RCC 7860 (cell line): ENCODE results near the gene TACC2.
"Not testable (repeated sequence)": the region's sequence is repeated elsewhere in the genome, so short reads cannot be mapped to it uniquely, and the experiment has no call there.

ENCODE experiments used
- DNase-seq: peaks from one replicate; pipeline ENCODE4 v3.0.0-alpha.2; 2015; ENCODE audit warnings: low spot score
- FAIRE-seq: peaks from 2 replicates; lab custom pipeline; 2012; peaks lifted over from hg19 to GRCh38; lab: Jason Lieb, UNC

Gene TACC2

GRCh38 chr10:122057841-122058413, 69.0 kb downstream of the TACC2 start:
- FAIRE-seq (no peak), DNase-seq (no peak)

DNA sequence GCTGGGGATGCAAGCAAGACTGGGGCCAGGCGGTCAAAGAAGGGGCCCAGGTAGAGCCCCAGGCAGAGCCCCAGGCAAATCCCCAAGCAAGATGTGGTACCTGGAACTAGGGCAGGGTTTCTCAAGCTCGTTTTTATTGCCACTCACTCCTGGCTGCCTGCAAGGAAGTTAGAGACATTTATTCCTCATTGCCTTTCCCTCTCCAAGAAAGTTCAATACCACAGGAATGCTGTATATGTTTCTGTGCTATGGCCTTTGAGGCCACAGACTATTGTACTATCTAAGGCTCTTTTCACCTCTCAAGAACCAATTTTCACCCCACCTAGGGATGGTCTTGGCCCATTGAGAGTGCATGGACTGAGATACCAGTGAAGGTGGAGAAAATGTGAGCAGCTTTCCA, 71.3 kb downstream of the TACC2 start:
- DNase-seq (no peak), FAIRE-seq (no peak)

DNA sequence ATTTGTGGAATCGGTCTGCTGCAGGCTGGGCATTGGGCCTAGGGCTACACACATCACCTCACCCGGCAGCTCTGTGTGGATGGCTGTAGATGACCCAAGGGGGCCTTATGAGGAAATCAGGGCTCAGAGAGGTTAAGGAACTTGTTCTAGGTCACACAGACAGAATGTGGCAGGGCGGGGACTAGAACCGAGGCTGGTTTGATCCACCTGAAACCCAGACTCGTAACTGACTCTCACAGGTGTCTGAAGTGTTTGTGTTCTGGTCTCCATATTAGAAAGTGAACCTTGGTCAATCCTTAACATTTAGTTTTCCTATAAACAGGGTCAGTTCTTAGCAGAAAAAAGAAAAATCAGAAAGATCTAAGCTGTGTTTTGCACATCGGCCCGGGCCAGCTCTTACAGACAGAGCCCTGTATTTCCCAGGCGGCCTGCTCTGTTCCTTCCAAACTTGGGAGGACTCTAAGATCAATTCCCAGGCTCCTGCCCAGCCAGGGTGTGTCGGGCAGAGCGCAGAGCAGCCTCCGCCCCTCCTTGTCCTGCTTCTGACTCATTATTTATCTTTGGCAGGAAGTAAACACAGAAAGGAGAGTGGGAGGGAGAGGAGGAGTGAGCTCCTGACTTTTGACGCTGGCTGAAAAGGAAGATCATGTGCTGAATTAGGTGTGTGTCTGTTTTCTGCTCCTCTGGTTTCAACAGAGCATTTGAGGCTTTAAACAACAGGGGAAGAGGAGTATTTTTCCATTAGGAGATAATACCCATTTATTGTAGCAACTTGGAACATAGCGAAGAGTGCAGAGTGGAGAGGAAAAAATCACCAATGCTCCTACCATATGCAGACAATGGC, 74.1 kb downstream of the TACC2 start:
- FAIRE-seq (peak; percentile 64), DNase-seq (peak; percentile 60)

GRCh38 chr10:122066337-122066939, 77.5 kb downstream of the TACC2 start:
- FAIRE-seq, DNase-seq: not testable (repeated sequence)

DNA sequence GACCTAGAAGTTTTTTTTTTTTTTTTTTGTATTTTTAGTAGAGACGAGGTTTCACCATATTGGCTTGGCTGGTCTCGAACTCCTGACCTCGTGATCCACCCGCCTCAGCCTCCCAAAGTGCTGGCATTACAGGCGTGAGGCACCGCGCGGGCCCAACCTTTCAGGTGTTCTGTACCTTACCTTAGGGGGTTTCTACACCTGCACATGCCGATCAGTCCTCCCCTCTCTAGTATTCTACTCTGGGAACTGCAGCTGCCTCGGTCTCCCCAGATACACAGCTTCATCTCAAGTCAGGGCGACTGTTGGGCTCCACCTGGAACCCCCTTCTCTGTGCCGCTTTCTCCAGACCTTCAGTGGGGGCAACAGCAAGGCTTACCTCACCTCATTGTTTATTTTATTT, 79.9 kb downstream of the TACC2 start:
- no peak for DNase-seq
- FAIRE-seq, result no peak

GRCh38 chr10:122072491-122072890, 83.5 kb downstream of the TACC2 start:
- FAIRE-seq, result no peak
- no peak for DNase-seq

DNA sequence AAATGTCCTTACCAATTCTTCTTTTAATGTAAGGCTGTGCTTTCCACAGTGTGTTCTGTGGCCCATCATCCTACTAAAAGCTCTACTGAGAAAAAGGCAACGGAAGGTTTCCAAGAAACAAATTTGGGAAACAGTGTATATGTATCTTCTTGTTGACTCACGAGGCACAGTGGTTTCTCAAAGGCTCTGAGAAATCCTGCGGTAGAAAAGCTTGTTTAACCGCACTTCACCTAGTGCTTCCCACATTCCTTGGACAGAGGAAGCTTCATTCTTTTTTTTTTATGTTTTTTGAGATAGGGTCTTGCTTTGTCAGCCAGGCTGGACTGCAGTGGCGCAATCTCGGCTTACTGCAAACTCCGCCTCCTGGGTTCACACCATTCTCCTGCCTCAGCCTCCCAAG, 84.5 kb downstream of the TACC2 start:
- DNase-seq, result no peak
- FAIRE-seq, result no peak

DNA sequence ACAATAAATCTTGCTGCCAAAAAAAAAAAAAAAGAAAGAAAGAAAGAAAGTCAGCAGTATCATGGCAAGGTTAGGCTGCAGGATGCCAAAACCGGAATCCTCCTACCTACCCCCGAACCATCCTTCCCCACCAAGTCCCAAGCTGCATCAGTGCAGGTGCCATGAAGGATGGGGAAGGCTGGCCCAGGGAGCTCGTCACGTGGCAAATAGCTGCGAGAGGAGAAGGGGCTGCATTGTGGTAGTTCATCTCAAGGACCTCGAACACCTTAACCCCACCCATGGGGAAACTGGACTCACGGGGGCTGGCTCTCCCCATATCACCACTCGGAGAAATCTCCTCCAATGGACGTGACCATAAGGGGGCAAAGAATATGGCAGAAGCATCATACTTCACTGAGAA, 86.2 kb downstream of the TACC2 start:
- DNase-seq, result no peak
- no peak for FAIRE-seq

GRCh38 chr10:122075876-122076275, 86.9 kb downstream of the TACC2 start:
- not testable (repeated sequence) for FAIRE-seq, DNase-seq

DNA sequence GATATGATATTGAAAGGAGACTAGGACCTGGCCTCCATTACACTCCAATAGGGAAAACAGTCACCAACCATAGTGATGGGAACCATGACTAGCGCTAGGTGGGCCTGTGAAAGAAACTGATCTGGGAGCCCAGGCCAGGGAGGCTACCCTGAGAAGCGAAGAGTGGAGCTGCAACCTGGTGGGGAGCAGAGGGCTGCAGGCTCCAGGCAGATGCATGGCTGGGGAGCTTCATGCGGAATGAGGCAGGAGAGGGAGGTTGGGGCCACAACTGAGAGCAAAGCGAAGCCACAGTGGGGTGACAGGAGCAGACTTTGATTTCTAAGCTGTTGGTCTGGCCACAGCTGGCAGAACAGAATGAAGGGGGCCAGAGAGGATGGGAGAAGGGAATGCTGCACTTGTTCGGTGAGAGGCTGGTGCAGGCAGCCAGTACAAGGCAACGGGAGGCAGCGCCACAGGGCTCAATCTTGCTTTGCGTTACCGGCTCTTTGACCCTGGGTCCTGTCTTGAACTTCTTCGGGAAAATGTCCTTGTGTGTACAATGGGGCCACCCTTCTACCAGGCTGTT, 88.4 kb downstream of the TACC2 start:
- no peak for FAIRE-seq
- no peak for DNase-seq

DNA sequence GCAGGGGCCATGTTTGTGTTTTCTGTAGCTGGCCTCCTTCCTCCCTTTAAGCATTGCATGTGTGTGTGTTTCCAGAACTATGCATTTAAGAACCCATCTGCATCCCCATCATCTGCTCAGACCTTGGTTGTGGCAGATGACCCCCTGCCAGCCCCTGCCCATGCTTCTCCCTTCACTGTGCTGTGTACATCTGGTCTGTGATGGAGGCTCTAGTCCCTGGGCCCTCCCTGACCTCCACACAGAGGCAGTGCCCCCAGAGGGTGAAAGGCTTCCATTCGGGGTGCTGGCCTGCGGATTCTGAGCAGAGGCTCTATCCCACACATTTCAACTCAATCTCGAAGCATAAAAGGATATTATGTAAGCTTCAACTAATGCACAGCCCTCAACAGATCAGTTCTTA, 89.4 kb downstream of the TACC2 start:
- DNase-seq, result no peak

DNA sequence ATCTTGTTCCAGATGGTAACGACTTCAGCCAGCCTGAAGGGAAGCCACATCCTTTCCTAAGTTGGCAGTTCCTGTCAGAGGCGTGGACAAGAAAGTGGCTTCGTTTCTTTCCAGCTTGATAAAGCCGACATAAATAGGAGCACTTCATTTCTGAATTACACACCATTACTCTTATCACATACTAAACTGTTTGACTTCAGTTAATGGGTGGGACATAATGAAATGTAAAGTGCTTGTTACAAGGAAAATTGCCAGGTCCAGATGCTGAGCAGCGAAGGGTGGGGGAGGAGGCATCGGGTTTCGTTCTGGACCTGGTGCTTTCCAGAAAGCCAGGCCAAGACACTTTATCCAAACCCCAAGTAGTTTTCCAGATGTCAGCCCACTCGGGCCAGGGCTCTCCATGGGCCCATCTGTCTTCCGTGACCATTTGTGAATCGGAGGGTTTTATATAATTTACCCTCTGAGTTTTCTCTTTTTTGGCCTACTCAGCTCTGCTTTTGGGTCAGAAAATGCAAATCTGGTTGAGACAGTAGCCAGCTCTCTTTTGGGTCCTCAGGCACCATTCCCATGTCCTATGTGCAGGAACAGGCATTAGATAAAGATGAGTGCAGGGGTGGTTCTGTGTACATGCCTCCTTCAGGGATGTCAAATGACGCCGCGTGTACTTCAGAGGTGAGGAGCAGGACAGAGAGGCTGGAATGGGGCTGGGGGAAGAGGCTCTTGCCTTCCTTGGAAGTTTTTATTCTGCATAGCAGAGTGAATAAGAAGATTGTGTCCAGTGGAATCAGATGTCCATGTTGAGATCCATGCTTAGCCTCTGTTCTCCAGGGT, 90.2 kb downstream of the TACC2 start:
- FAIRE-seq (no peak), DNase-seq (no peak)

More for the DNA sequence above, 89.4 kb downstream of the TACC2 start:
- no peak for FAIRE-seq

- DNase-seq (no peak), FAIRE-seq (no peak)
These were observed 93.9 kb downstream of the TACC2 start for GRCh38 chr10:122082616-122083477.

GRCh38 chr10:122083478-122084025, 94.6 kb downstream of the TACC2 start:
- no peak for FAIRE-seq
- DNase-seq, result no peak

- no peak for FAIRE-seq
These were observed 95.5 kb downstream of the TACC2 start for GRCh38 chr10:122084286-122085041.

GRCh38 chr10:122085423-122085911, 96.5 kb downstream of the TACC2 start:
- DNase-seq (no peak), FAIRE-seq (no peak)

More at GRCh38 chr10:122084286-122085041, 95.5 kb downstream of the TACC2 start:
- no peak for DNase-seq

GRCh38 chr10:122086416-122087240, 97.7 kb downstream of the TACC2 start:
- DNase-seq (no peak), FAIRE-seq (no peak)

GRCh38 chr10:122087436-122087835, 98.5 kb downstream of the TACC2 start:
- FAIRE-seq (no peak), DNase-seq (no peak)
